ENCODE measurements around the gene FOSB.
A peak's percentile ranks its signal among the peaks of the same experiment; 100 is the strongest.

Gene FOSB

DNA sequence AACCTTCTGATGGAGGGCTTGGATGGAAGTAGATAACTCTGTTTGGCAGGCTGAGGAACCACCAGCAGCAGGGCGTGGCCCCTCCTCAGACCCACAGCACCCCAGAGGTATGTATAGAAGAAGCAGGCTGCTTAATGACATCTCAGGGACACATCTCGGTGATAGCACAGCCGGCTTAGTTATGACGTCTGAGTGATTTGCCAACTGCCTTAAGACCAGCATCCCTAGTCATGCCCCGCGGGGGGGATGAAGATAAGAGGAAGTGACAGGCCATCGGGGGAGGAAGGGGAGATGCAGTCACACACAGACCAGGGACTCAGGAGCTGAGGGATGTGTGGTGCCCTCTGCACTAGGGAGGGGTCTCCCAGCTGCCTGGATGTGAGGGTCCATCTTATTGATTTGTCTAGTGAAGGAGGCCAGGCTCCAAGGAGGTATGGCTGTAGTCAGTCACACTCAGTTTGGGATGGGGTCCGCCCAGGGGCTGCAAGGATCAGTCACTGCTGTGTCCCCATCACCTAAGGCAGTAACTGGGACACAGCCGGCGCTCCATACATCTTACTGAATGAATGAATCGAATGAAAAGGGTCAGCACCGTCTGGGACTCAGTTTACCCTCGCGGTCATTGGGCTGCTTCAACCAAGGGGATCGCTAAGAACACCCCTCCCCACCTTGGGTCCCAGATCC lies 24.9 kb upstream of the FOSB start:
- no peak for DNase-seq

GRCh38 chr19:45443462-45444317 lies 24.1 kb upstream of the FOSB start:
- peak; percentile 34 for DNase-seq

GRCh38 chr19:45444318-45445041 lies 23.3 kb upstream of the FOSB start:
- peak; percentile 74 for DNase-seq

GRCh38 chr19:45445139-45445538 lies 22.7 kb upstream of the FOSB start:
- no peak for DNase-seq

- DNase-seq, result no peak
These were observed 21.5 kb upstream of the FOSB start for GRCh38 chr19:45446295-45446694.

DNA sequence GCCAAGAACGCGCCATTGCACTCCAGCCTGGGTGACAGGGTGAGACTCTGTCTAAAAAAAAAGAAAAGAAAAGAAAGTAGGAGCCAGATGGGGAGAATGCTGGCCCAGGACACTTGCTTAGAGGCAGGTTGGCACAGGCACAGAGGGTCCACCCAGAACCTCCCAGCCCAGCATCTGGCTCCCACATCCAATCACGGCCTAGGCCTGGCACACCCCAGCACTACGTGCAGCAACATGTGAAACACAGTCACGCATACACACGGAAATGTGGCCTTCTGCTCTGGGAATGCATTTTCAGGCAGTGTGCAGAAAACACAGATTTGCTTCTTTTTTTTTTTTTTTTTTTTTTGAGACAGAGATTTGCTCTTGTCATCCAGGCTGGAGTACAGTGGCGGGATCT lies 20.9 kb upstream of the FOSB start:
- no peak for DNase-seq

GRCh38 chr19:45448425-45448756 lies 19.4 kb upstream of the FOSB start:
- DNase-seq, result no peak

- no peak for DNase-seq
These were observed 18.9 kb upstream of the FOSB start for GRCh38 chr19:45448887-45449299.

DNA sequence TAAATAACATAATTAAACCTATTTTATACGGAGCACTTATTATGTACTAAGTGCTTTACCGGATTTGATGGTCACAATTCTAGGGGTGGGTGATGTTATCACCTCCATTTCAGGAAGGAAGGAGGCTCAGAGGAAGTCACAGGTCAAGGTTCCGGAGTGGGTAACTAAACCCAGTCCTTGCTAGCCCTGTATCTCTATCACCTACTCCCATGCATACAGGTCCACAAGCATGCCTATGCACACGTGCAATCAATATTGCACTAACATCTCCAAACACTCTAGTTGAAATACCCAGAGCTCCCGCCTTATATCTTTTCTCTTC lies 17.8 kb upstream of the FOSB start:
- no peak for DNase-seq

DNA sequence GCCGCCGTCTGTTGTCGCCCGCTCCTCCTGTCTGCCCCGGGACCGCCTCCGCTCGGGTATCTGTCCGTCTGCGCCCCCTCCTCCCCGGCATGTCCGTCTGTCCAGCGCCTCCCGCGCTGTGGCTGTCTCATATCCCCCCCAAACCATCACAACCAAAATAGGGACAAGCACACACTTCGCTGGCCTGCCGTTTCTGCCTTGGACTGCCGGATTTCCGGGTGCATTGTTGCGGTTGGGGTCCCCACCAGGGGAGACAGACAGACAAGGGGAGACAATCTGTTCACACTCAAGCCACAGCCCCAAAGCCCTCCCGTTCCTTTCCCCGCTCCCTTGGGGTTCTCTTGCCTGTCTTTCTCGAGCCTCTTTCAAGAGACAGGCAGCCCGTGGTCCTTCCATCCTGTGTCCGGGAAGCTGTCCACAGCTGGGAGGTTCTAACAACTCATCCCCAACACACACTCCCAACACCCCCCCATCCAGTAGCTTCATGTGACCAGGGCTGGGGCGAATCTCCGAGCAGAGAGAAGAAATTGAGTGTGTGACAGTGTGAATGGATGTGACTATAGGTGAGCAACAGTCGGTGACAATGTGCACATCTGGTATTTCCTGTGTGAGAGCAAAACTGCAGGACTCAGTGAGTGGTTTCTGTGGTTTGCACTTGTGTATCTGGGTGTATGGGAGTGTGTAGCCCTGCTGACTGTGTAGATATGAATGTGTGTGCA lies 16.5 kb upstream of the FOSB start:
- no peak for DNase-seq

DNA sequence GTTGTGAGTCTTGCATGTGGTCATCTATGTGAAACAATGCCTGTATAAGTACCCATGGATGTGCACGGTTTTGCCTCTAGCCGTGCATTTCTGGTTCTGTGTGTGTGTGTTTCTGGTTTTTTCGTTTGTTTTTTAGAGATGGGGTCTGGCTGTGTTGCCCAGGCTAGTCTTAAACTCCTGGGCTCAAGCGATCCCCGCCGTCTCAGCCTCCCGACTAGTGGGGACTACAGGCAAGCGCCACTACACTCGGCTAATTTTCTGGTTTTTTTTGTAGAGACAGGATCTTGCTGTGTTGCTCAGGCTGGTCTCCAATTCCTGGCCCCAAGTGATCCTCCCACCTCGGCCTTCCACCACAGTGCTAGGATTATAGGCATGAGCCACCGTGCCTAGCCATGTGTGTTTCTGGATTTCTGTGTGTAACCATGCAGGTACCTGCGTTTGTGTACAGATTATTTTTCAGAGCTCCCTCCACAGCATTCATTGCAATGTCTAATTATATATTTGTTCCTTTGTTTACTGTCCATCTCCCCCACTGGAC lies 15.9 kb upstream of the FOSB start:
- no peak for DNase-seq

DNA sequence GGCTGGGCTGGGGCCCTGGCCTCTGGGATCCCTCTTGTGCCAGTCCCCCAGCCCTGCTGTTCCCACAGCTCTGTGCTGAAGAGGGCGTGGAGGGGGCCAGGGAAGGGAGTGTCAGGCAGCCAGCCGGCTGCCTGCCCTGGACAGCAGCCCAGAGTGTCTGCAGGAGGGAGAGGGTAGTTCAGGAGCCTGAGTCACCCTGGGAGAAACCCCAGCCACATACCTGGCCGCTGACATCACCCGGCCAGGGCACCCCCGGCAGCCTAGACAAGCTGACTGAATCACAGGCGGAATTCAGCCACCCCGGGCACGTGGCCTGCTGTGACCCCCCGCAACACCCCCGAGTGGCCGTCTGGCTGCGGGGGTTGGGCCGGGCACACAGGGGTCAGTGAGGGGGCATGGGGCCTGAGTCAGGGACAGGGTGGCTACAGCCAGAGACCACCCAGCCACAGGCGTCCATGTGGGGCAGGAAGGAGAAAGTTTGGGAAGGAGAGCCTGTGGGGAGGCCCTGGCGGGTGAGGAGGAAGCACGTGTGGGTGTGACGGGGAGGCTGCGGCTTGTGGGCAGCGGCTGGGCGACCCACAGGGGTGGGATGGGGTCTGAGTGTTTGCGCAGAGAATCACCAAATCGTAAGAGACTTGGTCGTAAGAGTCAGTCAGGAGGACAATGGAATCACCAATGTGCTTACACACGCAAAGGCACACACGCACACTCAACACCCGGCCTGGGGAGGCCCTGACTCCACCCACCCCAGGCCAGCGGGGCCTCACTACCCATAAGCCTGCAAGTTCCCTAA lies 11.9 kb upstream of the FOSB start:
- peak; percentile 84 for DNase-seq

- DNase-seq, result no peak
These were observed 11.3 kb upstream of the FOSB start for GRCh38 chr19:45456500-45456815.

- no peak for DNase-seq
These were observed 10.0 kb upstream of the FOSB start for GRCh38 chr19:45457776-45458175.

GRCh38 chr19:45460807-45461347 lies 6.9 kb upstream of the FOSB start:
- DNase-seq, result no peak

DNA sequence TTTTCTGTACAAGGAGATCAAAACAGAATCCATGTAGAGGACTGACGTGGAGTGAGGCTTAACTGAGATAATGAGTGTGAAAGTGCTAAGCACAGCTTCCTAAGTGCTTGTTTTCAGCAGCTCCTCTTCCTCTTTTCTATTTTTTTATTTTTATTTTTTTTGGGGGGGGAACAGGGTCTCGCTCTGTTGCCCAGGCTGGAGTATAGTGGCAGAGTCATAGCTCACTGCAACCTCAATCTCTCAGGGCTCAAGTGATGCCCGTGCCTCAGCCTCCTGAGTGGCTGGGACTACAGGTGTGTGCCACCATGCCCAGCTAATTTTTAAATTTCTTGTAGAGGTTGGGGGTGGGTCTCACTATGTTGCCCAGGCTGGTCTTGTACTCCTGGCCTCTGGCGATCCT lies 5.6 kb upstream of the FOSB start:
- no peak for DNase-seq

DNA sequence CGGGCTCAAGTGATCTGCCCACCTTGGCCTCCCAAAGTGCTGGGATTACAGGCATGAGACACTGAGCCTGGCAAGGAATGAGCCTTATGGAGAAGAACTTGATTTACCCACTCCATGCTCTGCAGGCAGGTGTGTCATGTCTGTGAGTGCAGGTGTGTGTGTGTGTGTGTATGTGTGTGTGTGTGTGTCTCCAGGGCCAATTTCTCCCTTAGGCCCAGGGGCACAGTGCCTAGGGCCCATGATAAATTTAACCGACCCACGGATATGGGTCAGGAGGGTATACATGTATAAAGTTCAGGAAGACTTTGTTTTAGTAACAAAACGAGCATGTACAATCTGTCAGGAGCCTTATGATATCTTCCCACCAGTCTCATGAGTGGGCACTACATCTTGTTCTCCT lies 4.6 kb upstream of the FOSB start:
- DNase-seq, result no peak

GRCh38 chr19:45464274-45464673 lies 3.5 kb upstream of the FOSB start:
- no peak for DNase-seq

GRCh38 chr19:45464852-45465441 lies 2.8 kb upstream of the FOSB start:
- DNase-seq, result no peak

GRCh38 chr19:45467115-45467455 lies 711 bp upstream of the FOSB start:
- no peak for DNase-seq

GRCh38 chr19:45468159-45468651 lies 409 bp downstream of the FOSB start:
- DNase-seq, result peak; percentile 35

DNA sequence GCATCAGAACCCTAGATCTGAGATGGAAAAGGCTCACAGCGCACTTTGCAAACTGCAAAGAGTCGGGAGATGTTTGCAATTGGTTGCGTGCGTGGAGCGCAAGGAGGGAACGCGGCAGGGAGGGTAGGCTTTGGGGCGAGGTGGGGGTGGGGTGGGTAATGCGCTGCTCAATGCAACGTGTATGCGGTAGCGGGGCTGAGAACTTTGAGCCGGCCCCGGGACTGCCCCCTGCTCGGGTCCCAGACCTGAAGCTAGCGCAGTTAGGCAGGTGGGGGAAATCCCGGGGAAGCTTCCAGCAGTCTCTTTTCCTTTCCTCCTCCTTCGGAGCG lies 971 bp downstream of the FOSB start:
- no peak for DNase-seq

Measured in activated gamma-delta T cell (primary cell).